Esophagus muscularis mucosa (tissue), 4 donors: ENCODE results near the gene HTT.

Experiments
- CTCF ChIP-seq, 3 experiments: fragments of 200-600 bp in 2 of 3; fragments of 450-650 bp in 1 of 3; sonication (generic) in 2 of 3; IDR thresholded peaks; one replicate each; pipeline ENCODE4 v1.5.1; 2017 to 2019; ENCODE audit warnings: antibody characterized with exemption in 3 of 3, mild to moderate bottlenecking in 2 of 3, moderate library complexity in 1 of 3
- EP300 ChIP-seq: sonication (generic); formaldehyde crosslinking; IDR thresholded peaks from one replicate; pipeline ENCODE4 v1.6.1; 2017; ENCODE audit warnings: antibody characterized with exemption
- POLR2A ChIP-seq: fragments of 450-650 bp; IDR thresholded peaks from one replicate; pipeline ENCODE4 v1.6.1; 2017; ENCODE audit warnings: antibody characterized with exemption, moderate library complexity, mild to moderate bottlenecking, low read depth
- POLR2AphosphoS5 ChIP-seq, 2 donors: sonication (generic); formaldehyde crosslinking; IDR thresholded peaks; one replicate each; pipeline ENCODE4 v1.6.1; 2017; ENCODE audit warnings: antibody characterized with exemption in 2 of 2

GRCh38 chr4:3244747-3245146, 170.3 kb downstream of the HTT start:
- TF ChIP-seq CTCF (IDR thresholded peaks at IDR 0.05) (no peak), POLR2A (no peak), POLR2AphosphoS5 (IDR thresholded peaks at IDR 0.05) (no peak), EP300 (no peak)
